Trophoblast cell (in vitro differentiated cells and primary cell): ENCODE measurements around the gene C17orf113.

Experiments
- DNase-seq, 2 donors: peaks; one replicate each; pipeline ENCODE4 v3.0.0-alpha.2; 2016
- H2AFZ ChIP-seq: 2 replicates; pipeline ENCODE4 v1.6.1; 2013; ENCODE audit warnings: low read length, moderate library complexity, mild to moderate bottlenecking; ENCODE audit not compliant: insufficient read depth, poor library complexity
- H2AK5ac ChIP-seq: 2 replicates; pipeline ENCODE4 v1.6.1; 2013; ENCODE audit warnings: mild to moderate bottlenecking, low read length
- H2BK120ac ChIP-seq: 2 replicates; pipeline ENCODE4 v1.6.1; 2013; ENCODE audit warnings: low read length, mild to moderate bottlenecking, moderate library complexity; ENCODE audit not compliant: insufficient read depth, poor library complexity
- H2BK12ac ChIP-seq: 2 replicates; pipeline ENCODE4 v1.6.1; 2013; ENCODE audit warnings: mild to moderate bottlenecking, low read length, moderate library complexity
- H2BK5ac ChIP-seq: 2 replicates; pipeline ENCODE4 v1.6.1; 2013; ENCODE audit warnings: low read length, low read depth, moderate library complexity, mild to moderate bottlenecking; ENCODE audit not compliant: poor library complexity
- H3K14ac ChIP-seq: 2 replicates; pipeline ENCODE4 v1.6.1; 2013; ENCODE audit warnings: mild to moderate bottlenecking, low read length
- H3K18ac ChIP-seq: 2 replicates; pipeline ENCODE4 v1.6.1; 2013; ENCODE audit warnings: mild to moderate bottlenecking, low read length
- H3K23ac ChIP-seq: 2 replicates; pipeline ENCODE4 v1.6.1; 2013; ENCODE audit warnings: low read length
- H3K27ac ChIP-seq: 2 replicates; pipeline ENCODE4 v1.5.1; 2013; ENCODE audit warnings: low read depth, mild to moderate bottlenecking, inconsistent platforms, low read length, moderate library complexity
- H3K27me3 ChIP-seq: 2 replicates; pipeline ENCODE4 v1.6.1; 2013; ENCODE audit warnings: inconsistent platforms, mild to moderate bottlenecking, low read length, moderate library complexity; ENCODE audit not compliant: insufficient read depth
- H3K36me3 ChIP-seq, 2 experiments: 1 replicate in 1 of 2; 2 replicates in 1 of 2; pipeline ENCODE4 v1.6.1; 2013; ENCODE audit warnings: low read length in 2 of 2, mild to moderate bottlenecking in 2 of 2, moderate library complexity in 1 of 2; ENCODE audit not compliant: insufficient read depth in 2 of 2, control insufficient read depth in 1 of 2
- H3K4ac ChIP-seq: 2 replicates; pipeline ENCODE4 v1.6.1; 2013; ENCODE audit warnings: low read depth, mild to moderate bottlenecking, low read length, moderate library complexity
- H3K4me1 ChIP-seq, 2 experiments: 1 replicate in 1 of 2; 2 replicates in 1 of 2; pipeline ENCODE4 v1.6.1; 2013; ENCODE audit warnings: low read length in 2 of 2, mild to moderate bottlenecking in 2 of 2, moderate library complexity in 1 of 2; ENCODE audit not compliant: insufficient read depth in 2 of 2, control insufficient read depth in 1 of 2
- H3K4me2 ChIP-seq: 2 replicates; pipeline ENCODE4 v1.6.1; 2013; ENCODE audit warnings: inconsistent platforms, mild to moderate bottlenecking, low read length, moderate library complexity
- H3K4me3 ChIP-seq: 2 replicates; pipeline ENCODE4 v1.5.1; 2013; ENCODE audit warnings: mild to moderate bottlenecking, low read depth, low read length, inconsistent platforms
- H3K79me1 ChIP-seq: one replicate; pipeline ENCODE4 v1.6.1; 2013; ENCODE audit warnings: low read length
- H3K79me2 ChIP-seq: 2 replicates; pipeline ENCODE4 v1.6.1; 2013; ENCODE audit warnings: low read length, mild to moderate bottlenecking; ENCODE audit not compliant: control insufficient read depth, insufficient read depth, poor library complexity
- H3K9ac ChIP-seq: 2 replicates; pipeline ENCODE4 v1.6.1; 2013; ENCODE audit warnings: mild to moderate bottlenecking, low read length
- H3K9me3 ChIP-seq: 2 replicates; pipeline ENCODE4 v1.6.1; 2013; ENCODE audit warnings: low read depth, mild to moderate bottlenecking, control low read depth, inconsistent platforms, low read length; ENCODE audit not compliant: insufficient read depth
- H4K12ac ChIP-seq: 2 replicates; pipeline ENCODE4 v1.6.1; 2013; ENCODE audit warnings: low read depth, mild to moderate bottlenecking, low read length, moderate library complexity
- H4K8ac ChIP-seq: 2 replicates; pipeline ENCODE4 v1.6.1; 2013; ENCODE audit warnings: low read depth, mild to moderate bottlenecking, low read length, moderate library complexity
- H4K91ac ChIP-seq: one replicate; pipeline ENCODE4 v1.6.1; 2013; ENCODE audit warnings: low read depth, mild to moderate bottlenecking, low read length, moderate library complexity
- WGBS: extraction: QIAGEN DNeasy Blood & Tissue Kit; methylation state at CpG from one replicate; pipeline ENCODE4 v1.1.7; 2013; ENCODE audit warnings: missing lambda C conversion rate; ENCODE audit not compliant: insufficient read length, insufficient coverage; ENCODE audit errors: extremely low coverage; 5-methylcytosine and 5-hydroxymethylcytosine counted together

The C17orf113 gene

DNA sequence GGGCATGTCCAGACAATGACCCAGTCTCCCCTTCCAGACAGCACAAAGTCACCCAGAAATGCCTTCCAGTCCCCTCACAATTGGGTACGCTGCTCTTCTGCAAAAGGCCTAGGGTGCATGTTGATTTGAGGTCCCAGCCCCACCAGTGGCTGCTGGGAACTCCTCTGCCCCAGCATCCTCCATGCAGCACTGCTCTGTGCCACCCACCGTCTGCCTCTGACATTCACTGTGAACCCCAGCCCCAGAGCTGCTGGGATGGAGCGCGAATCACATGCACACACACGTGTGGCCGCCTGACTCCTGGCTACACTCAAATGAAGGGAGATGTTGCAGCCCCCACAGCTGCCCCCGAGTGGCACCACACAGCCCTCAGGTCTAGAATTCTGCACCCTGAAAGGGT lies 1.2 kb upstream of the C17orf113 start:
- no peak overlapping the region for H4K91ac ChIP-seq
- H2AFZ ChIP-seq = no peak overlapping the region
- H2BK120ac ChIP-seq = no peak overlapping the region
- no peak overlapping the region for H4K8ac ChIP-seq
- H3K79me2 ChIP-seq = peaks cover 1% of the 10 kb centered on the region
- no peaks in the 10 kb centered on the region for H3K79me1 ChIP-seq
- DNase-seq = no peak
- H2BK12ac ChIP-seq = no peak overlapping the region
- H3K23ac ChIP-seq = no peak overlapping the region
- no peak overlapping the region for H2AK5ac ChIP-seq
- no peak overlapping the region for H3K4me2 ChIP-seq
- no peak overlapping the region for H4K12ac ChIP-seq
- no peak overlapping the region for H3K14ac ChIP-seq
- no peaks in the 10 kb centered on the region for H3K36me3 ChIP-seq
- no peaks in the 10 kb centered on the region for H3K27me3 ChIP-seq
- H2BK5ac ChIP-seq = no peak overlapping the region
- H3K9ac ChIP-seq = no peak overlapping the region
- H3K18ac ChIP-seq = no peak overlapping the region
- no peaks in the 10 kb centered on the region for H3K9me3 ChIP-seq
- no peak overlapping the region for H3K27ac ChIP-seq
- no peak overlapping the region for H3K4me3 ChIP-seq
- no CpG with 5 or more reads among the region's 7 CpGs for WGBS
- H3K4ac ChIP-seq = no peak overlapping the region
- peaks cover 3 to 6% of the 10 kb centered on the region in 2 experiments for H3K4me1 ChIP-seq

DNA sequence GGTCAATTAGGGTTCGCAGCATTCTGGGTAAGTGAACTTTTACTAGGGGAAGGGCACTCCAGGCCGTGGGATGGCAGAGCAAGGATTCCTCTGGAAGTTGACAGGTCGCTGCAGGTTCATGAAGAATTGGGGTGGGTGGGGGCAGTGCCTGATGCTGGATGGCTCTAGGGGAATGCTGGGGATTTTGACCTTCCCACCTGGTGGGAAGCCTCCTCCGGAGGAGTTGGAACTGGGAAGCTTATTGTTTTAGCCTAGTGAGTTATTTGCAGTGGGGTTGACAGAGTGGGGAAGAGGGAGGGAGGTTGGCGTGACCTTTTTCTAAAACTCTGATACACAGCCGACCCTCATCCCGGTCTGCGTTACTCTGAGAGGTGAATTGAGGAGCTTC lies 606 bp upstream of the C17orf113 start:
- peaks cover 3 to 6% of the 10 kb centered on the region in 2 experiments for H3K4me1 ChIP-seq
- H3K36me3 ChIP-seq = no peaks in the 10 kb centered on the region
- H4K91ac ChIP-seq = no peak overlapping the region
- H3K23ac ChIP-seq = no peak overlapping the region
- H4K12ac ChIP-seq = no peak overlapping the region
- no peaks in the 10 kb centered on the region for H3K27me3 ChIP-seq
- DNase-seq = no peak
- no peak overlapping the region for H3K9ac ChIP-seq
- H3K14ac ChIP-seq = no peak overlapping the region
- H2BK12ac ChIP-seq = no peak overlapping the region
- H3K4me2 ChIP-seq = peak overlapping the region; percentile 79
- H3K79me1 ChIP-seq = no peaks in the 10 kb centered on the region
- H3K79me2 ChIP-seq = peaks cover 1% of the 10 kb centered on the region
- H3K4me3 ChIP-seq = no peak overlapping the region
- peak overlapping the region; percentile 28 for H2AFZ ChIP-seq
- no peak overlapping the region for H4K8ac ChIP-seq
- H2BK120ac ChIP-seq = no peak overlapping the region
- H2AK5ac ChIP-seq = no peak overlapping the region
- WGBS = no CpG with 5 or more reads among the region's 8 CpGs
- no peaks in the 10 kb centered on the region for H3K9me3 ChIP-seq
- no peak overlapping the region for H3K18ac ChIP-seq
- H3K4ac ChIP-seq = no peak overlapping the region
- H3K27ac ChIP-seq = no peak overlapping the region
- H2BK5ac ChIP-seq = no peak overlapping the region

DNA sequence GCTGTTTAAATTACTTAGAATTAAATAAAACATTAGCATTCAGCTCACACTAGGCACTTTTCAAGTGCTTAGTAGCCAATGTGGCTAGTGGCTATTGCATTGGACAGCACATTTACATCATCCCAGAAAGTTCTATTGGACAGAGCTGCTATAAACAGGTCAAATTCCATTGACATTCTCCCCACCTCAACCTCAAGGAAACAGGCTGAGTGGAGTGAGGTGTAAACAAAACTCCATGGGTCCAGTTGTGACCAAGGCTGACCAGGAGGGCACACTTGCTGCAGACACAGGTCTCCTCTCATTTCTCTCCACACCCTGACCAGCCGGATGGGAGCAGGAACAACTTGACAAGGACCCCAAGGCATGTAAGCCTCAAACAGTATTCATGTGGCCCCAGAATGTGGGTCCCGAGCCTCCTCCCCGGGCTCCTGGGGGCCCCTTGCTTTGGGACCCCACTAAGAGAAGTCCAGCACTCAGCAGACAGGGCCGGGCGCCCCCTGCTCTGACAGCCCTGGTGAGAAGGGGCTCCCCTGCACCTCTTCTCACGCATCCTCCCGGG lies 488 bp downstream of the C17orf113 start:
- Histone ChIP-seq H4K8ac (peak overlapping the region; percentile 82), H2BK12ac (no peak overlapping the region), H3K4me3 (peak overlapping the region; percentile 67), H3K4me2 (peak overlapping the region; percentile 79), H2AFZ (peak overlapping the region; percentile 47), H2BK120ac (peak overlapping the region; percentile 14), H3K9me3 (no peaks in the 10 kb centered on the region), H3K79me1 (no peaks in the 10 kb centered on the region), H3K4ac (no peak overlapping the region), H3K79me2 (peaks cover 1% of the 10 kb centered on the region), H3K4me1 (peaks cover 3 to 6% of the 10 kb centered on the region in 2 experiments), H3K27ac (no peak overlapping the region), H4K12ac (peak overlapping the region; percentile 64), H4K91ac (peak overlapping the region; percentile 78), H3K27me3 (no peaks in the 10 kb centered on the region), H3K23ac (no peak overlapping the region), H3K18ac (no peak overlapping the region), H3K36me3 (no peaks in the 10 kb centered on the region), H3K14ac (peak overlapping the region; percentile 81), H2AK5ac (no peak overlapping the region), H2BK5ac (no peak overlapping the region), H3K9ac (no peak overlapping the region)
- no CpG with 5 or more reads among the region's 7 CpGs for WGBS
- DNase-seq = peak in 1 of 2 donors; percentile 10

DNA sequence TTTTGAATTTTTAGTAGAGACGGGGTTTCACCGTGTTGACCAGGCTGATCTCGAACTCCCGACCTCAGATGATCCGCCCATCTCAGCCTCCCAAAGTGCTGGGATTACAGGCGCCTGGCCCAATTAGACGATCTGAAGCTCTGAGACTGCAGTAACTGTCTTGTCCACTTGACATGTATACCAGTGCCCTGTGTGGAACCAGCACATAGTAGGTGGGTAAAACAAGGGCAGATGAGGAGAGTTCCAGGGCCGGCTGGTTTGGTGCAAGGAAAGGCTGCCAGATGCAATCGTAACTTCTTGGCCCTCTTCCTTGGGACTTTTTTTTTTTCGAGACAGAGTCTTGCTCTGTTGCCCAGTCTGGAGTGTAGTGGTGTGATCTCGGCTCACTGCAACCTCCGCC lies 3.1 kb downstream of the C17orf113 start:
- Histone ChIP-seq H3K27me3 (no peaks in the 10 kb centered on the region), H3K4me1 (peaks cover 3 to 6% of the 10 kb centered on the region in 2 experiments), H3K14ac (no peak overlapping the region), H3K79me2 (peaks cover 1% of the 10 kb centered on the region), H3K23ac (no peak overlapping the region), H2AFZ (no peak overlapping the region), H3K27ac (no peak overlapping the region), H4K8ac (no peak overlapping the region), H4K91ac (no peak overlapping the region), H3K4ac (no peak overlapping the region), H3K79me1 (no peaks in the 10 kb centered on the region), H2AK5ac (no peak overlapping the region), H4K12ac (no peak overlapping the region), H3K36me3 (no peaks in the 10 kb centered on the region), H3K18ac (no peak overlapping the region), H2BK120ac (no peak overlapping the region), H3K9ac (no peak overlapping the region), H3K4me2 (no peak overlapping the region), H3K4me3 (no peak overlapping the region), H2BK12ac (no peak overlapping the region), H2BK5ac (no peak overlapping the region), H3K9me3 (no peaks in the 10 kb centered on the region)
- no peak for DNase-seq
- WGBS = no CpG with 5 or more reads among the region's 12 CpGs
